GM18507 (cell line): ENCODE measurements around the gene CCDC192.

ENCODE experiments used
- DNase-seq: peaks from one replicate; pipeline ENCODE4 v3.0.0; 2011; ENCODE audit warnings: low read depth; ENCODE audit not compliant: insufficient read length; ENCODE audit errors: extremely low spot score
- FAIRE-seq: peaks from 2 replicates; lab custom pipeline; 2011; peaks lifted over from hg19 to GRCh38; lab: Jason Lieb, UNC

The CCDC192 gene

GRCh38 chr5:127799293-127799905 is 96.2 kb downstream of the CCDC192 start:
- DNase-seq, result no peak
- no peak for FAIRE-seq

GRCh38 chr5:127801751-127802476 is 98.7 kb downstream of the CCDC192 start:
- FAIRE-seq (no peak), DNase-seq (no peak)

DNA sequence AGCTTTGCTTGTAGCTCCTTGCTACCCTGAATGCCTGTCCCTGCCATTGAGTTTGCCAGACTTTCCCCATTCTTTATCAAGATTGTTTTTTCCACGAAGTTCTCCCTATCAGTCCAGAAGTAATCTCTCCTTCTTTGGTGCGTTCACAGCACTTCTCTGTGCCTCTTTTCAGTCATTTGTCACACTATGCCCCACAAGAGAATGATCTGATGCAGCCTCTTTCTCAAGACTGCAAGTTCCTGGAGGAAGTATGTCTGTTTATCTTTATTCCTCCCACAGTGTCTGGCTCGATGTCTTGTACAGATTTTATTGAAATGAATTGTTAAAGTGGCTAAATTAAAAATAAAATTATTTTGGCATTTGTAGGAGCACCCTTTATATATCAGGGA is 99.3 kb downstream of the CCDC192 start:
- no peak for FAIRE-seq
- no peak for DNase-seq

DNA sequence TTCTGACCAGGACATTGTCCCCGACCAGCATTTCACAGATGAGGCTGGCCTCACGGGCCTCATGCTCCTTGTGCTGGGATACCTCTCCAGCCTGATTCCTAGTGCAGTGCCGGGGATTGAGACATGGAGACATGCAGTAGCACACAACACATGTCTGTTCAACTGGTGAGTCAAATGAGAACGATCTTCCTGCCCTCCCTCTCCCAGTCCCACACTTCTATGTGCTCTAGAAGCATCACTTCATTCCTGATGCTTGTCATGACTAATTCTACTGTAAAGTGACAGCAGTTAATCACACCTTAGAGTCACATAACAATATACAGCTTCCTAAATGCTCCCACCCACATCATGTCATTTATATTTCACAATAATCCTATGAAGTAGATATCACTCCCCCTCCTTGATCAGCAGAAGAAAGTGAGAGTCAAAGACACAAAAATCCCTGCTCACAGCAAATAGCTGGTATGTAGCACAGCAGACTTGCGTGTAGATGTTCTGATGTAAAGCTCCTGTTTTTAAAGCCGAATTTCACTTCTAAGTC is 101.8 kb downstream of the CCDC192 start:
- DNase-seq, result no peak
- FAIRE-seq, result no peak

DNA sequence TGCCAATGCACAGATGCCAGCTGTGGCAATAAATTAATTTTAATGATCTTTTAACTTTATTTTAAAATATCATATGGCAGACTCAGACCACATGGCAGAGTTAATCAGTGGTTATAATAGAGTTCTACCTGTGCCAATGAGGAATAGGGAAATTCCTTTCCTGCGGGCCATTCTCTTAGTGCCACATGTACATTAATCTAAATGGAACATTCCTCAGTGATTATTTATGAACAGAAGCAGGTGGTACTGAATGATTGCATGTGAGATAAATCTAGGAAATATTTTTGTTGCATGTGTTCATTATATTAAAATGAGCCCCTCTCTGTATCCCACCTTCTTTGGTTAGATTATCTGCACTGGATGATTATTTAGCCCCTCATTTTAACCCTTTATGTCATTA is 102.3 kb downstream of the CCDC192 start:
- no peak for FAIRE-seq
- DNase-seq, result no peak

DNA sequence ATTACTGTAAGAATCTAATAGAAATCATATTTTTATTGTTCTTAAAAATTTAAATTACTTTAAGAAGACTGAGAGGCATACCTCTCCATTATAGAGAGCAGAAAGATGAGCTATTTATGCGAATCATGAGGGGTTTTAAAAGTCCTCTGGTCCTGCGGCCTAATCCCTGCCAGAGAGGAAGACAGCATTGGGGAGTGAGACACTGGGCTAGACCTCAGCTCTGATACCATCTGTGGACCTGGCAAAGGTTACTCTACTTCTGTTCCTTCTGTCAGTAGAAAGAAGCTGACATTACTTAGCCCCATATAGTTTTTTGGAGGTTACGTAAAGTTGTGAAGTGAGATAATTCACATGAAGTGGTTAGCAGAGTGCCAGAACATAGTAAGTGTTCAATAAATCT is 103.6 kb downstream of the CCDC192 start:
- FAIRE-seq, result no peak

DNA sequence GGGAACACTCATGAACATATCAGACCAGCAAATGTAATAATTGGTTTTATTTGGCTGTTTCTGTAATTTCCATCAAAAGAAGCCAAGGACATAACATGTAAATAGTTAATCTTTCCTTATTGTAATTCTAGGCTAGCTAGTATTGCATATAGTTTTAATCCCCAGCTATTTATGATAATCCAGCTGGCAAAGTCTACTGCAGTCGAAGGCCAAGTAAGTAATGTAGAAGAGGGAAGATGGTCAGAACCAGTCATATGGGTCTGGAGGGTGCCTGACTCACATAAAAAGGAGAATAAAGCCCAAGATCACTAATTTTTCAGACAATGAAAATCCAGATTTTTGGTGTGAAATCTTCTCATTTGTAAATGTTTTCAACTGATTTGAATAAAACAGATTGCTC is 106.3 kb downstream of the CCDC192 start:
- FAIRE-seq, result no peak
- no peak for DNase-seq

More for the DNA sequence above, 103.6 kb downstream of the CCDC192 start:
- DNase-seq, result no peak

- FAIRE-seq, result no peak
Observed at GRCh38 chr5:127810017-127810416, 106.8 kb downstream of the CCDC192 start.

DNA sequence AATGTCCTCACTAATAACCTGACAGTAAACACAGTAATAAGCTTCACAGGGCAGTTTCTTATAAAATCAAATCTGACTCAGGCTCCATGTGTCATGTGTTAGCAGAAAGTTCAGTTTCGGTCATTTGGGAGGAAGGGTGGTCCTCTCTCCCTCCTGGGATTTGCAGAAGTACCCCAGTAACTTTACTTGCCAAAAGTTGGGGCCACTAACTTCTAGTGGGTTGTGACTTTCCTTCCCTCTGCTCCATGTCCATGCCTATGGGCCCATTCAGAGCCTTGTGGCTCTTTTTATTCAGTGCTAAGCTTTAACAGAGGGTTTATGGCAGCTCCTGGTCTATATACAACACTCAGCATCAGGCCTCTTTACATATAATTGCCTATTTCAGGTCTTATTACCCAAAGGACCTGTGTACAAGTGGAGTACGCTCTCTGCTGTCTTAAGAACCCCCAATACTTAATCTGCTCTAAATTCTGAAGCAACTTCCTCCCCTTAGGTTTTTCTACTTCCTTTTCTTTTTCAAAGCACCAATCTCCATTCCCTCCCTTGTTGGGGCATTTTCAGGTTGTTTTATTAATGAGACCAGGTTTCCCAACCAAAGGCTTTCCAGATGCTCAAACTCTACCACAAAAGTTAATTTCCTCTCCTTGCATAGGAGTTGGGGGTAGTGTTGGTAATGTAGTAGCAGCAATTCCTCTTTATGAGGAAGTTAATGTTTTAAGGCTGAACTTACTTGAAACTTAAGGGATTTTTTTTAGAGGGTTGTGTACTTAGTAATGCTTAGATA is 107.7 kb downstream of the CCDC192 start:
- no peak for FAIRE-seq
- no peak for DNase-seq

More at GRCh38 chr5:127810017-127810416, 106.8 kb downstream of the CCDC192 start:
- no peak for DNase-seq

DNA sequence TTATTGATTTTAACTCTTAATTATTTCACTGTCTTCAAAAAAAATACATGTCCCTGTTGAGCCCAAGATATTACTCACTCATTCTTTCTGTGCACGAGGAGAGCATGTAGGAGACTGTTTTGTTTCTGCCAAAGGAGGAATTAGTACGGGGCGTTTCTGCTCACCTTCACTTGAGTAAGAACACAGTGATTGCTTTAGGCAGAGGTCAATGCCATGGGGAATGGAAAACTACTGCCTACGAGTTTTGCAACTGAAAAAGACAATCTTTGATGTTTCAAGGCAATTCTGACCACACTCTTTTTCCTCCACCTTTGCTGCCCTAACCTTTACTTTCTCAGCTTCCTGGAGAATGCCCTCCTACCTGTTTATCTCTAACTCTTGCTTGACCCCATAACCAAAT is 109.4 kb downstream of the CCDC192 start:
- no peak for FAIRE-seq

DNA sequence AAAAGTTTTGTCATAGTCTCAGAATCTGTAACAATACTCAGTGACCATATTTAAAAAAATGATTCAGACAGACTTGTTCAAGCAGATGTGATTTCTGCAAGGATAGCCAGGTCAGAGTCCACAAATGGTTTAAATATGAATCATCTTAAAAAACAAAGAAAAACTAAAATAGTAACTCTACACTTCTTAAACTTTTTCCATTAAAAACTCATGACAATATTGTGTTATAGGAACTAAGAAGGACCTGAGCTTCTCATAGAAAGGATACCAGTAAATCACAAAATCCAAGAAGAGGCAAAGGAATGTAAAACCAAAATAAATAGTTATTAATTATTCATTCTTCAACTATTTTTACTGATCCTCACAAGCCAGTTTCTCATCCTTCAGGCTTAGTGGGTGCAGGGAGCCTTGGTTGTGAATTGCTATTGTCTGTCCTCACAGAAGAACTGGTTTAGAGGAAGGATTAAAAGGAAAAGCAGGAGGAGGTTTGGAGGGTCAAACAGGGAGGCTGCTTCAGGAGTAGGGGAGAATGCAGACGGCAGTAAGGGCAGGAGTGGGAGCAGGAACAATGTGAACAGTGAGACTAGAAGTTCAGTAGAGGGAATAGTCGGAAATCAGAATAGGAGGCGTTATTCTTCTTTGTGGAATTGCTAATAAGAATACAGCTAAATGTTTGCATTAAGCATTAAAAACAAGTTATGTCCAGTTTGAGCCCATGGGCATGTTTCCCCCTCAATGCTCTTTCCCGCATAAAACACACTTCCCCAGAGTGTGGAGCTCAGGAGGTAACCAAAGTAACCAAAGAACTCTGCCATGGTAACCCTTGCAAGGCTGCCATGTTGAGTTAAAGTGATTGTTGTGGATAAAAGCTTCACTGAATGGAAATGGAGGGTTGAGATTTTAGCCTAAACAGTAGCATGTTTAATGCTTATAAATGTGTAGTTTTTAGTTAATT is 110.7 kb downstream of the CCDC192 start:
- DNase-seq, result no peak

More for the DNA sequence above, 109.4 kb downstream of the CCDC192 start:
- DNase-seq, result no peak

DNA sequence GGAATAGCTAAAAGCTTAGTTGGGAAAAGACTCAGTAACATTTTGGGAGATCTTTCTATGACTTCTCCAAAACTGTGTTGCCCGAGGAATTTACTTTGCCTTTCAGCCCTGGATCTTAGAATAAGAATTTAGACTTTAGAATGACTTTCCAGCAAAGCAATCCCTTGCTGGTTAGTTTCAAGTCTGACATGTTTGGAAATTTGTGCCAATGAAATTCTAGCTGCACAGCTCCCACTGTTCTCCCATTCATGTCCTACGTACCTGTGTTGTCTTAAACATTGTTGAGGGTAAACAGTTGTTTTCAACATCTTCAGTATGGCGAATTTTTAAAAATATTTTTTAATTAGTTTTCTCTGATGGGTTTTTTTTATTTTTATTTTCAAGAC is 111.4 kb downstream of the CCDC192 start:
- FAIRE-seq (no peak), DNase-seq (no peak)

More for the DNA sequence above, 110.7 kb downstream of the CCDC192 start:
- FAIRE-seq, result peak; percentile 31

DNA sequence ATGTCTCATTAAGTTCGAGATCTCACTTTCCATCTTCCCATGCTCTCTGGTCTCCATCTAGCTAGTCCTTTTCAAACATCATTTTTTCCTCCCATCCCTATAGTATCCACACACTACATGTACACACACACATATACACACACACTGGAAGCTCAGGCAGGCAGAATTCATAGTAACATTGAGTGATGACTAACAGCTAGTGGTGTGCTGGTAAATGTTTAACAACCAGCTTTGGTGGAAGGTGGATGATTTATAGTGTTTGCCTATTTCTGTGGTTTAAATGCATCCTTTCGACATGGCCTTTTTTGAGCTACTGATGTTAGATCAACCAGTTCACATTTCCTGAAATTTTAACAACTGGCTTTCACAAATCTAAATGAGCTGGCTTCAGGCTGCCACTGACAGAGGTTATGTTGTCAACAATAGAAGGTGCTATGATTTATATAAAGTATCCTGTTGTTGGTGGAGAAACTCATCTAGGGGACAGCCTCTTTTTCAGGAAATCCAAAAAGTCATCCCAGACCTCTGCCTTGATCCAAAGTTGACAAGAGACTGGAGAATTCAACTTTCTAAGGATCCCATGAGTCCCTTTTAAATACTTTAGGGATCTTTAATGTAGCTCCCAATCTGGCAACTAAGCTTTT is 117.8 kb downstream of the CCDC192 start:
- peak; percentile 8 for DNase-seq
- FAIRE-seq, result peak; percentile 94

- FAIRE-seq (peak; percentile 15), DNase-seq (no peak)
Observed at GRCh38 chr5:127821896-127822295, 118.7 kb downstream of the CCDC192 start.

DNA sequence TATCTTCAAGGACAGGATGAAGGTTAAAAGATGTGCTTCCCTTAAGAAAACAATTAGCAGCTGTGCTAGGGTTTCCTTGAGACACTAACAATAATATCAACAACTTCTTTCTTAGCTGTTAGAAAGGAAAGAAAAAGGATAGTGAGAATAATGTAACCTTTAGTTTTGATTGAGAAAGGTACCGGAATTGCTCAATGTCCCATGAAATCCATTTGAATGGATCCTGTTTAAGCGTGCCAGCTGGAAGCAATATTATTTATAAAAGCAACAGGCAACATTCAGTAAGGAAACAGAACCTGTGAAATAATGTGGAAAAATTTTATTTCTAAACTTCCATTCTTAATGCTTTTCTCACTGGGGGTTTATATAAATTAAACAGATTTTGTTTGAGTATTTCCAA is 120.9 kb downstream of the CCDC192 start:
- no peak for FAIRE-seq
- no peak for DNase-seq

- FAIRE-seq (peak; percentile 15), DNase-seq (no peak)
Observed at GRCh38 chr5:127826011-127826410, 122.8 kb downstream of the CCDC192 start.

- FAIRE-seq, result no peak
- no peak for DNase-seq
Observed at GRCh38 chr5:127827451-127827850, 124.3 kb downstream of the CCDC192 start.

GRCh38 chr5:127830157-127830556 is 127.0 kb downstream of the CCDC192 start:
- DNase-seq (no peak), FAIRE-seq (no peak)
